Forelimb muscle (tissue), 1 donor: ENCODE measurements around the gene PEAK3. TPM values are rescaled to one million over a fixed set of nuclear protein-coding genes. Genes with fewer than 3 reads are reported as not detected.
"Not testable (repeated sequence)": the region's sequence is repeated elsewhere in the genome, so short reads cannot be mapped to it uniquely, and the experiment has no call there.

Source experiments
- DNase-seq: peaks from one replicate; pipeline ENCODE4 v3.0.0-alpha.2; 2013; ENCODE audit warnings: low read depth
- polyA plus RNA-seq: library from polyadenylated mRNA; unstranded; fragments of 120-200 nt; gene quantifications from one replicate; pipeline ENCODE4 v1.2.1, GENCODE V29; 2013; ENCODE audit not compliant: insufficient read length

Gene PEAK3
- polyA plus RNA-seq, 1 donor: 0.05 TPM

DNA sequence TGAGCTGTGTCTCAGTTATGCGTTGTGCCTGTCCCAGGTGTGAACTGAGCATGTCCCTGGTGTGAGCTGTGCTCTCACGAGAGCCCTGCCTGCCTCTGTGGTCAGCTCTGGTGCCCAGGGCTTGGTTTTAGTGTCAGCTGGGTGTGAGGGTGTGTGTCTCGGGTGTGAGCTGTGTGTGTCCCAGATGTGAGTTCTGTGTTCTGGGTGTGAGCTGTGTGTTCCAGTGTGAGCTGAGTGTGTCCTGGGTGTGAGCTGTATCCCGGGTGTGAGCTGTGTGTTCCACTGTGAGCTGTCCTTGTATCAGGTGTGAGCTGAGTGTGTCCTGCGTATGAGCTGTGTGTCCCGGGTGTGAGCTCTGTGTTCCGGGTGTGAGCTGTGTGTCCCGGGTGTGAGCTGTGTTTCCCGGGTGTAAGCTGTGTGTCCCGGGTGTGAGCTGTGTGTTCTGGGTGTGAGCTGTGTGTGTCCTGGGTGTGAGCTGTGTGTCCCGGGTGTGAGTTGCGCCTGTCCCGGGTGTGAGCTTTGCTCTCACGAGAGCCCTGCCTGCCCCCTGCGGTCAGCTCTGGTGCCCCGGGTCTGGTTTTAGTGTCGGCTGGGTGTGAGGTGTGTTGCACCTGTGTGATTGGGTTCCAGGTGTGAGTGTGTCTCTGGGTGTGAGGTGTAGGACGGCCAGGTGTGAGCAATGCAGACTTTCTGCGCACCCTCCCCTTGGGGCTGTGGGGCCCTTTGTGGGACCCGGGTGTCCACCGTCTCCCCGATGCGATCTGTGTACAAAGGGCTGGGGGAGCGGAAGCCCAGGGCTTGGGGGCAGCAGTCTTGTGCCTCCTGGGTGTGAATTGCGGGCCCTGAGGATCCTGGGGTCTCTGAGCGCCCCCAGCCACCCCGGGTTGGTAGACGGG lies 7.1 kb upstream of the PEAK3 start:
- no peak for DNase-seq

- DNase-seq: no peak
Measured at GRCh38 chr19:2288338-2288817, 6.4 kb upstream of the PEAK3 start.

GRCh38 chr19:2287585-2288337 lies 5.8 kb upstream of the PEAK3 start:
- no peak for DNase-seq

DNA sequence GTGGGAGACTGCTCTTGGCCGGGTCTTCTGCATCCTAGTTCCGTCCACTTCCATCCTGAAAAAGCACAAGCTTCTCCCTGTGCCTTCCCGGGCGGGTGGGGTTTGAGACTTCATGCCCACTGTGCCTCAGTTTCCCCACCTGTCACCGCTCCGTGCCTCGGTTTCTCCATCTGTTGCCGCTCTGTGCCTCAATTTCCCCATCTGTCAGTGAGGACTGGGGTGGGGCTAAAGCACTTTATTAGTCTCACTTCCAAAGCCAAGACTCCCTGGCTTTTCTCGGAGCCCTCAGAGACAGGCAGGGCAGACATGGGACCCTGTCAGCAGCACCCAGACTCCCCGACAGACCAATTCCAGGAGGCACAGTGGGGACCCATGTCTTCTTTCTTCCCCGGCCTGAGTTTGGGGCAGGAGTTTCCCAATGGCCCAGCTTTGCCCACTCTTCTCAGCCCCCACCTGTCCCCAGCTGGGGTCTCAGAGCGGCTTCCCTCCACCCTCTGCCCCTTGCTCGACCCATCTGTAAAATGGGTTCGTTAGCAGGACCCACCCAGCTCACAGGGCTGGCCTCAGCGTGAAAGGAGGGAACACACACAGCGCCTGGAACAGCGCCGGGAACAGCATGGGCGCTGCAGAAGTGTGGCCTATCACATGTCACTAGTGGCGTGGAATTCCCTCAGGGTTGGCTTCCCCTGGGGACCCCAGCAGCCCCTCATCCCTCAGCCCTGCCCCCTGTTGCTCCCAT lies 4.6 kb upstream of the PEAK3 start:
- DNase-seq: no peak

DNA sequence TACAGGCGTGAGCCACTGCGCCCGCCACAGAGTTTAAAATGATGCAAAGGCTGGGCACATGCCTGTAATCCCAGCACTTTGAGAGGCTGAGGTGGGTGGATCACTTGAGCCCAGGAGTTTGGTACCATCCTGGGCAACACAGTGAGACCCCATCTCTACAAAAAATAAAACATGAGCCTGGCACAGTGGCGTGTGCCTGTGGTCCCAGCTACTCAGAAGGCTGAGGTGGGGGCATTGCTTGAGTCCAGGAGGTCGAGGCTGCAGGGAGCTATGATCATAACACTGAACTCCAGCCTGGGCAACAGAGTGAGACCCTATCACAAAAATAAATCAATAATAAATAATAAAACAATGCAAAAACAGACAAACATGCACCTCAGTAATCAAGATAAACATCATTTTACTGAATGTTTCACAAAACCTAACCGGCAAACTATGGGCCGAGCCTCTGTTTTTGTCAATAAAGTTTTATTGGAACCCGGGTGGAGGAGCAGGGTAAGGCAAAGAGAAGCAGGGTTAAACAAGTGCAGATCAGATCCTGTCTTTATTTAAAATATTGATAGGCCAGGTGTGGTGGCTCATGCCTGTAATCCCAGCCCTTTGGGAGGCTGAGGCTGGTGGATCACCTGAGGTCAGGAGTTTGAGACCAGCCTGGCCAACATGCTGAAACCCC lies 2.0 kb upstream of the PEAK3 start:
- no peak for DNase-seq

DNA sequence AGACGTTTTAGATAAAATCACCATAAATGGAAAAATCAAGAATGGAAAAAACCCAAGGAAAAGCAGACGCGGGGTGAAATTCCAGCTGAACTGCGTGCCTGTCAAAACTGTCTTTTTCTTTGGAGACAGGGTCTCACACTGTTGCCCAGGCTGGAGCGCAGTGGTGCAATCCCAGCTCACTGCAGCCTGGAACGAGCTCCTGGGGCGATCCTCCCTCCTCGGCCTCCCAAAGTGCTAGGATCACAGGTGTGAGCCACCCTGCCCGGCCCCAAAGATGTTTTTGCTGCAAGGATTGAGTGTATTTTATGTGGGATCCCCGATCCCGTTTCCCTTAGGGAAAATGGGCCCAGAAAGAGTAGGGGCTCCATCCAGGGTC lies 875 bp upstream of the PEAK3 start:
- no peak for DNase-seq

GRCh38 chr19:2281265-2282061 lies 512 bp downstream of the PEAK3 start:
- DNase-seq: not testable (repeated sequence)

DNA sequence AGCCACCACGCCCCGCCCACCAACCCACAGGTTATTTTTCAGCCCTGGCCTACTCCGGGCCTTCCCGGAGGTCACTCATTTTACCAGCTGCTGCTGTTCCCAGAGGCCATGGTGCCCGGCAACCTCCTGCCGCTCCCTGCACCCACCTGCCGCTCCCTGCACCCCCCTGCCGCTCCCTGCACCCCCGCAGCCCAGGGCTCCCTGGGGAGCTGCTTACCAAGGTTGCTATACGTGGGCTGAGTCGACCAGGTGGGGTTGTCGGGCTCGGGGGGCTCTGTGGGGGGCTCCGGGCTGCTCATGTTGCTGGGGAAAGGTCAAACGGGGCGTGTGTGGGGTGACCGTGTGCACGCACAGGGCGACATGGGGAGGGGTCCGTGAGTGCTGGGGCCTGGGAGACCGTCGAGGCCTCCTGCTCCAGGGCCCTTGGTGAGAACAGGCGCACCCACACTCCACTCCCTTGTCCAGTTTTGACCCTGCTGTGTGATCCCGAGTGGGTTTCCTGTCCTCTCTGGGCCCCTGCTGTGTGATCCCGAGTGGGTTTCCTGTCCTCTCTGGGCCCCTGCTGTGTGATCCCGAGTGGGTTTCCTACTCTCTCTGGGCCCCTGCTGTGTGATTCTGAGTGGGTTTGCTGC lies 1.2 kb downstream of the PEAK3 start:
- no peak for DNase-seq

DNA sequence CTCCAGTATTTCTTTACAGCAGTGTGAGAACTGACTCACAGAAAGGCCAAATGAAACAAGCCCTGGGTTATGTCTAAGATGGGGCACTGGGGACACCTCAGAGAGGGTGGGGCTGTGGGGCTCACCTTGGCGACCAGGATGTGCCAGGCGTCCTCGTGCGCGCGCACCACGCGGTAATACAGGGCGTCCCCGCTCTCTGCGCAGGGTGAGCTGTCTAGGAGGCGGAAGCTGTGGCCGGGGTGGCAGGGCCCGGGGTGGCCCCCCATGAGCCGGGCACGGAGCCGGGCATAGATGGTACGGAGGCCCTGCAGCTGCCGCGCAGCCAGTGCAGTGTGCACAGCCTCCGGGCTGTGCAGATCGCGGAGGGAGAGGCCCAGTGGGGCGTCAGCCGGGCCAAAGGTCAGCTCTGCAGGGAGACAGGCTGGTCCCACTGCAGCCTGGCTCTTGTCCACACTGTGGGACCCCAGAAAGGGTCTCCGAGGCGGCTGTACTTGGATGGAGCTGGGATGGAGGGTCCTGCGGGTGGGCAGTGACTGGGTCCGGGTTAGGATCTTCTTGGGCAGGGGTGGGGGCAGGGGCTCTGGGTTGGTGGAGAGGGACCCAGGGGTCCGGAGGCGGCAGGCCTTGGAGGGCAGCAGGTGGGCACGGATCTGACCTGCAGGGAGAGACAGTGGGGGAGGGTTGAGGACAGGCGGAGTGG lies 3.4 kb downstream of the PEAK3 start:
- no peak for DNase-seq

GRCh38 chr19:2277138-2277537 lies 4.8 kb downstream of the PEAK3 start:
- DNase-seq: no peak

GRCh38 chr19:2276429-2276986 lies 5.5 kb downstream of the PEAK3 start:
- no peak for DNase-seq

DNA sequence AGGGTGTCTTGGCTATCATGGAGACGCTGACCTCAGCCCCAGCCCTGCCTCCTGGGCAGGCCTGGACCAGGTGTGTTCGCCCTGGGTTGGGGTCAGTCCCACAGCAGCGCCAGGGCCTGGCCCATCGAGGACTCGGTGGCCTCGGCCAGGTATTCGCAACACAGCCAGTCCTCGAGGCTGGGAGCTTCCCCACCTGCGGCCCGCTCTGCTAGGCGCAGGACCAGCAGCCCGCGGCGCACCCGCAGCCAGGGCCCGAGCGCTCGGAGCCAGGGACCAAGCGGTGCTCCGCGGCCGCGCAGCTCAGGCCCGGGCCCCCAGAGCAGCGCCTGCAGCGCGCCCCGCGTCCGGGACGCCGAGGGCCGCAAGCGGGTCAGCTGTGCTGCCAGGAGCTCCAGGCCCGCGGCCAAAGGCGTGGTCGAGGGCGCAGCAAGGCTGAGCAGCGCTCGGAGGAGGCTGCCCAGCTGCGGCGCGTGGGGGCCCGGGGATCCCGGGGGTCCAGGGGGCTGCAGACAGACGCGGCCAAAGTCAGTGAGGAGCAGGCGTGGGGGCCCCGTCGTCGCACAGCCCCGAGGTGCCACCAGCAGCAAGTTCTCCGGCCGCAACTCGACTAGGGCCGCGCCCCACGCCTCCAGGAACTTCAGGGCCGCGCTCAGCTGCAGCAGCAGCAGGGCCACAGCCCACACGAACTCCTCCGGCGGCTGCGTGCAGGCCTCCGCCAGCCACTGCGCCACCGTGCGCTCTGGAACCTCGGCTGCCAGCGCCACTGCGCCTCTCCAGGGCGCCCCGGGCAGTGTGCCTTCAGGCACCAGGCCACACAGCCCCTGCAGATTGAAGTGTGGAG lies 6.2 kb downstream of the PEAK3 start:
- DNase-seq: no peak

DNA sequence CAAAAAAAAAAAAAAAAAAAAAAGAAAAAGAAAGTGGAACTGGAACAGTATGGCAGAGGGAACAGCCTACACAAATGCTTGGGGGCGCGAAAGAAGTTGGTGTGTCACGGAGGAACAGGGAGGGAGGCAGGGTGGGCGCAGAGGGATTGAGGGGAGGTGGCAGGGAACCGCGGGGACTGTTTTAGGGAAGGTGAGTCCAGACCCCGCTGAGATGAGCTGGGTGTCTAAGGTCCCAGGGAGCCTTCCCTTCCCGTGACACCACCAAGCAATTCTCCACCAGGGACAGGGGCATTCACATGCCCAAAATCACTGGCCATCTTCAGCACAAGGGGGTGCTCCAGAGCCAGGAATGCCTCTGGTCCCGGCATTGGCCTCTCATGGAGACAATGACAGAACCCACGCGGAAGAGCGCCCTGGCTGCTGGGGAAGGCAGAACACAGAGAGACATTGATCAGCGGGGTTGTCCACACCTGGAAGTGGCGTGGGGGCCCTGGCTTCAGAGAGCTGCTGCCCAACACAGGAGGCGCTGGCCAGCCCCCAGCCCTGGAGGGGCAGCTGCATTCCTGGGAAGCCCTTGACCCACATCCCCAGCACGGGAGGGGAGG lies 6.9 kb downstream of the PEAK3 start:
- DNase-seq: no peak

DNA sequence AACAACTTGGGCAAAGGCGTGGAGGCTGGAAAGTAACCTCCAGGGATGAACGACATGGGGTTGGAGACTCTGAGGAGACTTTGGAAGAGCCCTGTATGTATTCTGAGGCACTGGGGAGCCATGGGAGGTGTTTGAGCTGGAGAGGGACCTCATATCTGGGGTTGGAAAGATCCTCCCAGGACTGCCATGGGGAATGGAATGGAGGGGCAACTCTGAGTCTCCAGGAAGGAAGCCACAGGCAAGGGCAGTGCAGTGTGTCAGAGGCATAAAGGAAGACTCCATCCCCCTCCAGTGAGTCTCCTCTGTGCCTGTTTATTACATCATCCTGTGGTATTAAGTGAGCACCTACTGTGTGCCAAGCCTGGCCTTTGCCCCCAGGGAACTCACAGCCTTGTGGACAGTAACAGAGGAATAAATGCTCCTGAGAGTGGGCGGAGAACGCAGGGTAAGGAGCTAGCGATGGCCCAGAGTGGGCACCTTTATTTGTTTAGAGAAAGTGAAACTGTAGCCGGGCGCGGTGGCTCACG lies 7.7 kb downstream of the PEAK3 start:
- DNase-seq: no peak

GRCh38 chr19:2273356-2274184 lies 8.4 kb downstream of the PEAK3 start:
- no peak for DNase-seq

GRCh38 chr19:2271234-2272103 lies 10.5 kb downstream of the PEAK3 start:
- no peak for DNase-seq
